NCI-H187 (cell line): ENCODE data around the gene IER3IP1.
"Not testable (repeated sequence)": the region's sequence is repeated elsewhere in the genome, so short reads cannot be mapped to it uniquely, and the experiment has no call there.

Source experiments
- DNase-seq, 2 experiments: peaks; one replicate each; lab custom pipeline; 2025; lab: John Stamatoyannopoulos, UW

Gene IER3IP1

DNA sequence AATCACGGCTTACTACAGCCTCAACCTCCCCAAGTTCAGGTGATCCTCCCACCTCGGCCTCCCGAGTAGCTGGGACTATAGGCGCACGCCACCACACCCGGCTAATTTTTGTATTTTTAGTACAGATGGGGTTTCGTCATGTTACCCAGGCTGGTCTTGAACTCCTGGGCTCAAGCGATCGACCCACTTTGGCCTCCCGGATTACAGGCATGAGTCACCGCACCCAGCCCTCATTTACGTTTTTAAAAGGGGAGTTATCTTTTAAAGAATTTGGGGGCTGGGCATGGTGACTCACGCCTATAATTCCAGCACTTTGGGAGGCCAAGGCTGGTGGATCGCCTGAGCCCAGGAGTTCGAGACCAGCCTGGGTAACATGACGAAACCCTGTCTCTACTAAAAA, 17.8 kb downstream of the IER3IP1 start:
- not testable (repeated sequence) for DNase-seq

DNA sequence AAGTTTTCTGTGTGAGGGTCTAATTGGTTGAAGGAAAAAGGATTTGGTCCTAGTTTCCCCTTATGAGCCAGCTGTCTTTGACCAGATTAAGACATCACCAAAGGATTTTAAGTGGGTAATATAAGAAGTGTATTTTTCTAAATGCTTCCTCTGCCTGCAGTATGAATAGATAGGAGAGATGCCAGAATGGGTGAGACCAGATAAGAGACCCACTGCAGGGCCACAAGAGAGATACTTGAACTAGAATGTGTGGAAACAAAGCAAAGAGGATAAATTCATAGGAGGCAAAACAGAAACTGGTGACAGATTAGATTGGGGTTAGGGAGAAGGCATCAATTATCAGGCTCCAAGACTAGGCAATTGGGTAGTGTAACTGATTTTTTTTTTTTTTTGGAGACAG, 24.7 kb downstream of the IER3IP1 start:
- DNase-seq, result no peak

DNA sequence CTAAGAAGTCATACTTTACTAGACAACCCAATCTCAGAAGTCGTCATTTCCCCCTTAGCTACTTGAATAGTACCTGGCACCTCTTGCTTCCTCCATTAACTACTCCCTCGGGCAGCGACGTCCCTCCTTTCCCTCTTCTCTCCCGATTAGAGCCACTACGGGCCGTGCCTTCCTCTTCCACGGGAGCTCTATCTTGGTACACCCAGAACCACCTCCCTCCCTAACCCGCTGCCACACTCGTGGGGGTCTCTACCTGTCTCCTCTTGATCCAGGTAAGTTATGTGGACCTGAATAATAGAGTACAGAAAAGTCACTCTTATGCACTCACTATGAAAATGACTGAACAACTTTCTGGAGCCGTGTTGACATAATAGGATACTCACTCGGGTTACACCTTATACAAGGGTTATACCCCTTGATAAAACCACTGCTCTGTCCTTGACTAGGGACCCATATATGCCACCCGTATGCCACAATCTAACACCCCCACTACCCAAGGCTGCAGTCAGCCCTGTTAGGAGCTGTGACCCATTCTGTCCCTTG, 25.3 kb downstream of the IER3IP1 start:
- no peak for DNase-seq

DNA sequence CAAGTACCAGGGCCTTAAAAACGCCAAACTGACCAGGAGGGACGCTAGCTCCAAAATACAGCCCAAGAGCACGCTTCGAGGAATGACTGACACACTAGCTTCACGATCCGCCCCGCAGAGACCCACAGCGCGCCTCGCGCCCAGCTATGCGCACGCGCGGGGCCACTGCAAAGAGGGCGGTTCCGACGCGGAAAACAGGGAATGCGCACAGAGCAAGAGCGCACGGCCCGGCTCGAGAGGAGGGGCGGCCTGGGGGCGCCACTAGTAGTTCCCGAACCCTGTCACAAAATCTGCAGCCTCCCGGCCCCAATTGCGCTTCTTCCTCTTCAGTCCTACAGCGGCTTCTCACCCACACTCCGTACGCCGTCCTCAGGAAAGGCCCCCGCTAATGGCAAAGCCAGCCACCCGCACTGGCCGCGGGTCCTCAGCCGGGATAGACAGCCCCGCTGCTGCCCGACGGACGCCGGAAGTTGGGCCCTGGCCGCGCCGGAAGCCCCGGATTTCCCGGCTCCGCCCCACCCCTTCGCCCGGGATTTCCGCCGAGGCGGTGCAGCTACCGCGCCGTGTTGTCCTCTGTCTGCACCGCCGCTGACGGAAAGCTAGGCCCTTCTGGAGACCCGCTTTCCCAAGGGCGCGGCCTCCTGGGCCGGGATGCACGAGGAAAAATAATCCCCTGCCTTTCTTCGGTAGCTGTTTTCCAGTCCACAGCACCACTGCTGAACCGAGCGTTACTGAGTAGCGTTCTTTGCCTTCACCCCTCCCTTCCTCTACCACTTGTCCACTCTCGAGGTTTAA, 25.9 kb downstream of the IER3IP1 start, which contains the start of gene HDHD2:
Gene HDHD2 (minus strand): TSS at position 472 of the 795 bp plus-strand sequence. CDS start 14,061 bp downstream, outside the sequence.
- peak; percentile 50 to 52 for DNase-seq

DNA sequence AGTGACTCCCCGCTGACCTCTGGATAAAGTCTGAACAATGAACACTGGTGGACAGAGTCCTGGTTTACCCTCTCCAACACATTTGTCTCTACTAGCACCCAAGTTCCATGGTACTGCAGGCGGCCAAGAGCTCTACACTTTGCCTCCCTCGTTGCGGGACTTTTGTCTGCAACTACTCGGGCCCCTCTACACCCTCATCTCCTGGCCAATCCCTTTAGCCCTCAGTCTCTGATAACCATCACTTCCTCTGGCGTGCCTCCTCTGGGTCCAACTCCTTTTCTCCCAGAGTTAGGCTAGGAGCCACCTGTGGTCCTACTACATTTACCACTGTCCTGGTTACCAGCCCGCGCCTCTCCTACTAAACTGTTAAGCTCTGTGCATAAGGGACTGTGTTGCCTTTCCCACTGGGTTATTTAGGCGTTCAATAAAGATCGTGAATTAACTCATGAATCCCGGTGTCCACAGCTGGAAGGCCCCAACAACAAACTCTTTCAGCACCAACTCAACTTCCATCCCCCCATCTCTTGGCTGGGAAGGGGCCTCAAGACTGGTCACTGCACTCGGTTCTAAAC, 26.6 kb downstream of the IER3IP1 start:
- DNase-seq, result no peak

DNA sequence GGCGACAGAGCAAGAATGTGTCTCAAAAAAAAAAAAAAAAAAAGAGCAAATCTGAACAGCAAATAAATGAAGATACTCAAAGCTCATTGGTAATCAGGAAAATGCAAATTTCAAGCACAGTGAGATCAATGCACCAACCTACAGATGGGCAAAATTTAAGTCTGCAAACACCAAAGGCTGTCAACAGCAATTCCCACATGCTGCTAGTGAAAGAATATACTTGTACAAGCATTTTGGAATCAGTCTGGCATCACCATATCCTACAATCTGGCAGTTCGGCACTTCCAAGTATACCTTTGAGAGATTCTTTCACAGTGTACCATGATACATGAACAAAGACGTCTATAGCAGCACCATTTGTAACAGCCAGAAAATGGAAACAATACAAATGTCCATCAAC, 30.0 kb downstream of the IER3IP1 start:
- no peak for DNase-seq

DNA sequence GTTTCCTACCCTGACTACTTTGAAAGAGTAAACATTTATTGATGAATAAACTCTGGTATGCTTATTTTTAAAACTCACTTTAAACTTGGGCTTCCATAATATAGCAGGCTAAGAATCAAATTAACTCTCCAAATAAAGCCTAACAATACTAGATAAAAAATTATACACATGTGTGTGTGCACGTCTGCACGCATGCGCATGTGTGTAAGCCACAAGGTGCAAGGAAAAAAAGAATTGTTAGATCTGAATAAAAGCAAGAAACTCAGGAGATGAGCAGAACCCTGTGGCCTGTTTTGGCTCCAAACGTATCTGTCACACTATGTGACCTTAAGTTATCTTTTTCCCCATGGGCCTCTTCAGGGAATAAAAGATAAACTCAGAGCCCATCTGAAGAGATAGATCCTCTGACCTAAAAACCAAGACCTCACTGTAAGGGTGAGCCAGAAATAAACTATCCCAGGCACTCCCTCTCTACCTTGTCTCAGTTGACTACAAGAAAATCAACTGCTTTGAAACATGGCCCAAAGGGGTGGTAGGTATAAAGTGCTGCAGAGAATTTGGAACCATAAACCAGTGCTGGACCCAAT, 32.2 kb downstream of the IER3IP1 start:
- no peak for DNase-seq

DNA sequence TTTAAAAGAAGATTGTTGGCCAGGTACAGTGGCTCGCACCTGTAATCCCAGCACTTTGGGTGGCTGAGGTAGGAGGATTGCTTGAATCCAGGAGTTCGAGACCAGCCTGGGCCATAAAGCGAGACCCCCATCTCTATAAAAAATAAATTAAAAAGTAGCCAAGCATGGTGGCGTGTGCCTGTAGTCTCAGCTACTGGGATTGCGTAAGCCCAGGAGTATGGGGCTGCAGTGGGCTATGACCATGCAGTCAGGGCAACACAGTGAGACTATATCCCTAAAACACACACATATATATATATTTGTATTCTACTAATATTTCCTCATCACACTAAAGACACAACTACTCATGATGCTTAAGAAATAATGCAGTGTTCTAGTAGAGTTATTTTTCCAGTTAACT, 33.0 kb downstream of the IER3IP1 start:
- no peak for DNase-seq

DNA sequence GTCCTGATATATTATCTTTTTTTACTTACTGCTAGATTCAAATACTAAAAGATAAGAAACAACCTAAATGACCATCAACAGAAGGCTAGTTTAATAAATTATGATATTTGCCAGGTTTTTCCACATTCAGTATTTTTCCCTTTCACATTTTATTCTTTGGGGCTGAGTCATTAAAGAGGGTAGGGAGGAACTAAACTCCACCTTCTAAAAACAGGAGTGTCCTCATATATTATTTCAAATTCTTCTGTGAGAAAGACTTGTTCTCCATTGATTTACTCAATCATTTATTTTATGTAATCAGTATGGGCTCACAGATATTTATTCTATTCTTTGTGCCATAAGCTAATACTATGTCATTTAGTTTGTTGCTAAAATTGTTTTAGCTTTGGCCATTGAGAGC, 34.9 kb downstream of the IER3IP1 start:
- no peak for DNase-seq

DNA sequence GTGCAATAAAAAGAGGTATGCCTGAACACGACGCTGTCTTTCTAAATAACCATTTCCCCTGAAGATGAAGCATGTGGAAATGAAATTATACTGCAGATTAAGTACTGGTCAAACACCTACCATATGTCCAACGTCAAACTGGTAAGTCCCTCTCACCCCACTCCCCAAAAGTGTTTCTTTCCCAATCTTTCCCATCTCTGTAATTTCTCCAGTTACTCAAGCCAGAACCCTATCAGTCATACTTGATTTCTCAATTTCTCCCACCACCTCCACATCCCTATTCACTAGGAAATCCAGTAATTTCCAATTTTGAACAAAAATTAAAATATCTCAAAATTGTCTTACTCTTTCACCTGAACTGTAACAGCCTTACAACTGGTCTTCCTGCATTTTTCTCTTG, 55.0 kb downstream of the IER3IP1 start:
- no peak for DNase-seq

DNA sequence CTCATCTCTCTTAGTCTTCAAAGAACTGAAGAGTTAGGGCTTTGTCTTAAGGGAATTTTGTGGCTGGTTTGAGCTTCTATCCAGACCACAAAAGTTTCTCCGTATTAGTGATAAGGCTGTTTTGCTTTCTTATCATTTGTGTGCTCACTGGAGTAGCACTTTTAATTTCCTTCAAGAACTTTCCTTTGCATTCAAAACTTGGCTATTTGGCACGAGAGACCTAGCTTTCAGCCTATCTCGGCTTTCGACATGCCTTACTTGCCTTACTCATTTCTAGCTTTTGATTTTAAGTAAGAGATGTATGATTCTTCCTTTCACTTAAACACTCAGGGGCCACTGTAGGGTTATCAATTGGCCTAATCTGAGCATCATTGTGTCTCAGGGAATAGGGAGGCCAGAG, 55.7 kb downstream of the IER3IP1 start:
- DNase-seq, result no peak

DNA sequence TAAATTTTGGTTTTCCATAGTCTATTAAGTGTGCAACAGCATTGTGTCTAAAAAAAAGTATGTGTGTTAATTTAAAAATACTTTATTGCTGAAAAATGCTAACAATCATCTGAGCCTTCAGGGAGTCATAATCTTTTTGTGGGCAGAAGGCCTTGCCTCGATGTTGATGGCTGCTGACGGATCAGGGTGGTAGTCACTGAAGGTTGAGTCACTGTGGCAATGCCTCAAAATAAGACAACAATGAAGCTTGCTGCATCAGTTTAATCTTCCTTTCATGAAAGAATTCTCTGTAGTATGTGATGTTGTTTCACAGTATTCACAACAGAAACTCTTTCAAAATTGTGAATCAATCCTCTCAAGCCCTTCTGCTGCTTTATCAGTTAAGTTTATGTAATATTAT, 57.2 kb downstream of the IER3IP1 start:
- no peak for DNase-seq

DNA sequence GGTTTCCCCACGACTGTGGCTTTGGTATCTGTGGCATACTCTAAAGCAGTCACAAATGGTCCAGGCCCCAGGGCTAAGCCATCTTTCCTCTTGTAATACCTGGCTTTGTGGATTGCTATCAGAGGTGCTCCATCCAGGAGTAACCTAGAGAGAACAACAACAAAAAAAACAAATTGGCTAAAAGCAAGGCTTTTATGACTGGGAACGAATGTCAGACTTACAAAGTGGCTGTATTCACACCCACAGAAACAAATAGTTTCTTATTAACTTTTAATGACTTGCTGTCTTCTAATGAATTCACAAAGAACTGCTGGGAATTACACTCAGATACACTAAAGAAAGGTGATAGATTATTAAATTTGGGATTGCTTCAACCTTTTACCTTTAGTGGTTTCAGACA, 61.0 kb downstream of the IER3IP1 start:
- DNase-seq, result no peak

DNA sequence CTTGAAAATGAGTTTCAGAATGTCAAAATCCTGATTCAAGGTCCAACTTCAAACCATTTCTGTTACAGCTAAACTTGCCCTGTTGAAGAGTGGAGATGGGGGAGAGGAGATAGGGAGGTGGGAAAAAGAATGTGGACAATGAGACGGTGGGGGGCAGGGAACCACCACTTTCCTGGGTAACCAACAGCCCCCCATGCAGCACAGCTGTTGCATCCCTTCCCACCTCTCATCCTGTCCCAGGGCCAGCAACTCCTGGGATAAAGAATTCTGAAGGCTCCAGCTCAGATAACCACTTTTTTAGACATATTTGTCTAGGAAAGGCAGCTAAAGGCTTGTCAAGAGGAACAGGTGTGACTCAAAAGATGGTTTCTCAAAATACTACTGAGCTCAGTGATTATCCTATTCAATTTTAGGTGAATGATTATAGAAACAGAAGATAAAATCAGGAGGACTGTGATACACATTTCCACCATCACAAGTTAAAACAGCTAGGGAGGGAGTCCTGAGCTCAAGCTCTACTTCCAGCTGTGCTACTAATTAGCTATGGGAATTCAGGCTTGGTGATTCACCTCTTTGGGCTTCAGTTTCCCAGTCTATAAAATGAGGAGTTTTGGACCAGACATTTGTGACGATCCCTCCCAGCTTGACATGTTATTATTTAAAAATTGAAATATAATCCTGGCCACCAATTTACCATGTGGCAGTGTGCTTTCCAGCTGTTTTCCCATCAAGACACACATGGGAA, 62.2 kb downstream of the IER3IP1 start:
- DNase-seq, result no peak

DNA sequence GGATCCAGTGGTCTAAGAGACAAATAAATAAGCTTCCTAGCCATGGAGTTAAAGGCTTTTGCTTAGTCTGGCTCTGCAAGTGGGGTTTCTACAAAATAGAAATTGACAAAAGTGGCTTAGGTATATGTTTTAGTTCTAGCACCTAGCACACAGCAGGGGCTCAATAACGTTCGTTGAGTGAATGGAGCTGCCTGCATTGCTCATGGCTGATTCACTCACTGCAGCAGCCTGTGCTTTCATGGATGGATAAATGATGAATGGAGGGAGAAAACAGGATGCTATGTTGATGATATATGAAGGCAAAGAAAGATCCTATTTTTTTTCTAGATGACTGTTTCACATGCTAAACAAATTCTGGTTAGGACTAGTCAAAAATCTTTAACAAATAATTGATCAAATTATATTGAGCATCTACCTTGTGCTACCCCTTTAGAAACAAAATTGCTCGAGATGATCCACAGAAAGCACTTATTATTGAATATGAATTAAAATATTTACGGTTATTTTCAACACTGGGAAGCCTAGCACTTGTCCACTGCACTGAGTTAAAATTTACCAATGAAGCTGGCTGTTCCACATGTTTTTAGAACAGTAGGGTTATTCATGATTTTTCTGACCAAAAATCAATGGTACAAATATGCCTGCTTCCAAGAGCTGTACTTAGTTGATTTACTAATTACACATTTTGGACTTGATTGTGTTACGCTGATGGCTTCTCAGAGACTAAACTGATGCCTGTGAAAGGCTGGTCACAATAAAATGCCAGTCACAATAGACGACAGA, 65.5 kb downstream of the IER3IP1 start:
- DNase-seq, result no peak

DNA sequence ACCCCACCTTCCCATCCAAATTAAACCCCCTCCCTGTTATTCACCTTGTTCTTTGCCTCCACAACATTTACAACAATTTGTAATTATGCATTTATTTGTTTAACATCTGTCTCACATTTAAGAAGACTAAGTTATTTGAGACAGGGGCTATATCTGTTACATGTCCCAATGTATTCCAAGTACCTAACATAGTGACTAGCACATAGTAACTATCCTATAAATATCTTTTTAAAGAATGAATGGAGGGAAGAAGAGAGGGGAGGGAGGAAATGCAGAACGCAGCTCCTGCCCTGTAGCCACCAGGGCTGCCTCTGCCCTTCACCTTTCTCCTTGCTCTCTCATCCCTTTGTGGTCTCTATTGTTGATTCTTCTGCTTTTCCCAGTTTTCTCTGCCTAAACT, 66.4 kb downstream of the IER3IP1 start:
- no peak for DNase-seq

DNA sequence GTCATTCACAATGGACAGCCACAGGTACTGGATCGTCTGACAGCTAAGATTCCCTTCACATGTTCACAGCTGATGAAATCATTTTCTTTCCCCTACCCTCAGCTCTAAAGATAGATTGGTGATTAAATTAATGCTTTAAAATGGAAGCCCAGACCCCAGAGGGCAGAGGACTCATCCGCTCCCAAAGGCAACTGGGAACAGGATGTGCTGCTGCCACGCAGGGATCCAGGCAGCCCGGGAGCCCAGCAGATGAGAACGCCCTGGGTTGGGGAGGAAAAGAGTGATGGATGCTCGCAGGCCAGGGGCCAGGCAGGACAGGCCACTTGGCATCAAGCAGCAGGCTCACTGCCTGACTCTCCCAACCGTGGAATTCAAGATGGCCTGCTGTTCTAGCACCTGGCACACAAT, 67.2 kb downstream of the IER3IP1 start:
- no peak for DNase-seq

DNA sequence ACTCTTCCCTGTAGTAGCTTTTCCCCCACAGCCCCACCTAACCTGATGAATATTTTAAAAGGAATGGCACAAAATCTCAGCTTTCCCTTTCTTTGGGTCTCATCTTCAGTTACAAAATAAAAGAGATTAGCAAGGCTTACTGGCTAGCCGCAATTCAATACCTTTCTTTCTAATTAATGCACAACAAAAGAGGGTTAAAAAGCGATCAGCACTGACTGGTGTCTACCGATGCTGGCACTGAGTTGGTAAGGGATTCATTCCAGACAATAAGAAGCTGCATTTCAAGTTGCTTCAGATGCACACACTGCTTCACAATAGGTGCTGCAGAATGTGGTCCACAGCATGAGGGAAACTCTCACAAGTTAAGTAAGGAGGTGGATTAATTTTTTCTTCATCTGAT, 67.8 kb downstream of the IER3IP1 start:
- no peak for DNase-seq
